DMS 273 (cell line): ENCODE results near the gene CCDC190.
A peak's percentile ranks its signal among the peaks of the same experiment; 100 is the strongest.
"Not testable (repeated sequence)": the region's sequence is repeated elsewhere in the genome, so short reads cannot be mapped to it uniquely, and the experiment has no call there.

Source experiments
- DNase-seq: peaks from one replicate; lab custom pipeline; 2025; ENCODE audit not compliant: unreplicated experiment; lab: John Stamatoyannopoulos, UW

Gene CCDC190

DNA sequence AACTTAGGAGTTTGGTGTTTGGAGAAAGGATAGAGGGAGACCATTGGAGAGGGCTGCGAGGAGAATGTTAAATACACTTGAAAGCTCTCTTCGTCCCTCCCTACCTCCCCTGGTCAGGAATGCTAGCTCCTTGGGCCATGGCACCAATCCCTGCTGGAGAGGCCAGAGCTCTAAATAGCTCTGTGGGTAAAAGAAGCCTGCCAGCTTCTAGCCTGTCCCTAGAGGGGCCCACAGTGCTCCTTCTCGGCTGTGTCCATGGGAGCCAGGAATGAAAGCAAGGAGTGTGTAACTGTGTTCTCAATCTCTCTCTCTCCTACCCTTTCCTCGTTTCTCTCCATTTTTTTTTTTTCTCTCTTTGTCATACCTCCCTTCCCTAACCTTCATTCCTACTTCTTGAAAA, at the start of gene CCDC190:
Gene CCDC190 (minus strand): TSS at position 75 of the 400 bp plus-strand sequence. CDS start 1,529 bp downstream, outside the sequence.
- DNase-seq, result no peak

- DNase-seq, result no peak
Observed at GRCh38 chr1:162910161-162910560, 49.2 kb upstream of the CCDC190 start.

GRCh38 chr1:162908780-162909179, 47.8 kb upstream of the CCDC190 start:
- DNase-seq, result no peak

DNA sequence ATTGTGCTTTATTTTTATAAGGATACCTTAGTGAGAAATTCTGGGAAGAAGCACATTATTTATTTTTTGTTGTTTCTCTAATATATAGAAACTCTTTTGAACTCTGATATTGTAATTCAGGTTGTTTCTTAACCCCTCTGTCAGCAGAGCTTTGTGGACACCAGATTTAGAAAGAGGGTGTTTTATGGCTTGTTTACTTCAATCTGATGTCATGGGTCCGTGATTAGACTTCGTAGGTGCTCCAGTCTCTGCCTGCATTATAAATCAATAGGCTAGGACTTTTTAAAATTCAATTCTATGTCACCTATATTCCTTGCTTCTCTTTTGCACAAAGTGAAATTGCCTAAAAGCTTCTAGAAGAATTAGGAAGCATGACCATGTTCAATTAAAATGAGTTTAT, 47.3 kb upstream of the CCDC190 start:
- no peak for DNase-seq

- no peak for DNase-seq
Observed at GRCh38 chr1:162906485-162906884, 45.5 kb upstream of the CCDC190 start.

- DNase-seq, result peak; percentile 65
Observed at GRCh38 chr1:162905174-162906158, 44.5 kb upstream of the CCDC190 start.

DNA sequence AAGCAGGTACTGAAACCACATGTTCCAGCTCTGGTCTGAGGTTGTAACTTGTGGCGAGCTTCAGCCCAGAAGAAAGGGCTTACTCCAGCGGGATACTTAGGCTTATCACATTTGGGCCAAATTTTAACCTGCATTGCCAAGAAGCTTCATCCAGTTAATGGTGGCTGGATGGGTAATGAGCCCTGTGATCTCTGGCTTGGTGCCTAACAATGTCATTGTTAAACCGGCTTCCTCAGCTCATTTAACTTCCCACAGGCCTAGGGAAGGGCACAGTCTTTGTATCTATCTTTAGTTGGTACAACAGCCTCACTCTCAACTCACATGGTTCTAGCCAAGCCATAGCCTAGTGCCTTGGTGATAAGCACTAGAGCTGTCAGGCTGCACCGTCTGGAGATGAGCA, 43.6 kb upstream of the CCDC190 start:
- peak; percentile 41 for DNase-seq

GRCh38 chr1:162904023-162904422, 43.0 kb upstream of the CCDC190 start:
- no peak for DNase-seq

- peak; percentile 53 for DNase-seq
Observed at GRCh38 chr1:162903246-162903645, 42.3 kb upstream of the CCDC190 start.

DNA sequence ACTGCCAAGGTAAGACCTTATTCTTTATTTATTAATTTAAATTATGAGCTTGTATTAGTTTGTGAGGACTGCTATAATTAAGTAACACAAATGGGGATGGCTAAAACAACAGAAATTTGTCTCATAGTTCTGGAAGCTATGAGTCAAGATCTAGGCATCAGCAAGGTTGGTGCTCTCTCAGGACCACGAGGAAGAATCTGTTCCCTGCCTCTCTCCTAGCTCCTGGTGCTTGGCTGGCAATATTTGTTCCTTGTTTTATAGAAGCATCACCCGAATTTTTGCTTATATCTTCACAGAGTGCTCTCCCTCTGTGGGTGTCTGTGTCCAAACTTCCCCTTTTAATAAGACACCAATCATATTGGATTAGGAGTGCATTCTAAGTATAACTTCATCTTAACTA, 41.4 kb upstream of the CCDC190 start:
- DNase-seq, result peak; percentile 32

GRCh38 chr1:162901243-162901642, 40.3 kb upstream of the CCDC190 start:
- peak; percentile 81 for DNase-seq

GRCh38 chr1:162899422-162900146, 38.6 kb upstream of the CCDC190 start:
- peak; percentile 91 for DNase-seq

GRCh38 chr1:162893612-162893908, 32.6 kb upstream of the CCDC190 start:
- DNase-seq, result no peak

GRCh38 chr1:162892906-162893611, 32.1 kb upstream of the CCDC190 start:
- DNase-seq, result no peak

GRCh38 chr1:162889989-162890388, 29.0 kb upstream of the CCDC190 start:
- peak; percentile 88 for DNase-seq

DNA sequence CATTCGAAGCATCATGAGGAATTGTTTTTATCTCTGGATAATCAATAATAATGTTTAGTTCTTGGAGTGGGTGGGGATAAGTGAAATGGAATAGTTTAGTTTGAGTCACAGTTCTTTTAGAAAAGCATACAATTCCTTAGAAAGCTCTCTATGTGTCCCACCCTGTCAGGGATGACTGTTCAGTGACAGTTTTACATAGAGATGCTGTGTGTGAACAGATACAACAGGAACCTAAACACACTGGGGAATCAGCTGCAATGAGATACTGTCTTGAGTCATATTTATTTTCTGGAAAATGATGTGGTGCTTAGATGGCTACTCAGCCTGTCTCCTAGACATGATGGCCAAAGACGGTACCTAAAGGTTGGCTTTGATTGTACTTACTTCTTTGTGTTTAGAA, 25.7 kb upstream of the CCDC190 start:
- DNase-seq, result no peak

DNA sequence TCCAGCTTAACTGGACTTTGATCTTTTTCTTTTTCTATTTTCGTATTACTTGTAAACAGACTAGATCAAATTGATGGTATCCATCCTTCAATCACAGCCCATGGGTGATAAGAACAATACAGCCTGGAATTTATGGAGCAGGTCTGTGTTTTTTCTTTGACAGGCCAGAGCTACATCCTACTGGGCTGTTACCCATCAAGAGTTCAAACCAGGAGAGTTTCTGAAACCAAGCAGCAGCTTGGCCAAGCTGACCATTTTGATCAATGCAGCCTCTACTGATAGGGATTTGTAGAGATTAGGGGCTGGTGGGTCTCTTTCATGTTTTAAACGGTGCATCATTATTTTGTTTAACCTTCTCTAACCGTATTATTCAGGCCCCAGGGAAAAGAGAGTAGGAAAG, 24.3 kb upstream of the CCDC190 start:
- no peak for DNase-seq

GRCh38 chr1:162884831-162885230, 23.9 kb upstream of the CCDC190 start:
- no peak for DNase-seq

- peak; percentile 97 for DNase-seq
Observed at GRCh38 chr1:162882248-162882674, 21.3 kb upstream of the CCDC190 start.

- peak; percentile 38 for DNase-seq
Observed at GRCh38 chr1:162881590-162881989, 20.6 kb upstream of the CCDC190 start.

GRCh38 chr1:162880617-162881016, 19.6 kb upstream of the CCDC190 start:
- not testable (repeated sequence) for DNase-seq
